Transverse colon (tissue), 4 donors: ENCODE results near the gene TM9SF3. TPM values are rescaled to one million over a fixed set of nuclear protein-coding genes. Genes with fewer than 3 reads are reported as not detected.

ENCODE experiments used
- DNase-seq: peaks from one replicate; pipeline ENCODE4 v3.0.0-alpha.2; 2019
- H3K27ac ChIP-seq, 4 donors: fragments of 200-600 bp; sonication (generic); 2 replicates each; pipeline ENCODE4 v1.5.1; 2016 to 2018; ENCODE audit warnings: inconsistent platforms in 4 of 4
- H3K27me3 ChIP-seq: fragments of 200-600 bp; sonication (generic); 2 replicates; pipeline ENCODE4 v1.5.1; 2017; ENCODE audit warnings: inconsistent platforms
- H3K36me3 ChIP-seq, 4 donors: fragments of 200-600 bp; sonication (generic); 2 replicates each; pipeline ENCODE4 v1.5.1; 2017 to 2019; ENCODE audit warnings: inconsistent platforms in 4 of 4
- H3K4me1 ChIP-seq, 4 donors: fragments of 200-600 bp; sonication (generic); 2 replicates each; pipeline ENCODE4 v1.5.1; 2017 to 2020; ENCODE audit warnings: inconsistent platforms in 4 of 4
- H3K4me3 ChIP-seq, 4 donors: fragments of 200-600 bp; sonication (generic); 1 replicate in 1 of 4; 2 replicates in 3 of 4; pipeline versions ENCODE4 v1.5.1 to v1.6.1; 2017 to 2019; ENCODE audit warnings: inconsistent platforms in 4 of 4
- H3K9me3 ChIP-seq, 2 donors: fragments of 200-600 bp; sonication (generic); 2 replicates each; pipeline ENCODE4 v1.5.1; 2017 to 2019; ENCODE audit warnings: inconsistent platforms in 2 of 2
- EP300 ChIP-seq: sonication (generic); formaldehyde crosslinking; IDR thresholded peaks from one replicate; pipeline ENCODE4 v1.6.1; 2017; ENCODE audit warnings: antibody characterized with exemption, low read depth
- POLR2A ChIP-seq: fragments of 450-650 bp; IDR thresholded peaks from one replicate; pipeline ENCODE4 v1.6.1; 2016; ENCODE audit warnings: antibody characterized with exemption, mild to moderate bottlenecking, moderate library complexity
- POLR2AphosphoS5 ChIP-seq, 3 donors: sonication (generic); formaldehyde crosslinking; IDR thresholded peaks; one replicate each; pipeline ENCODE4 v1.6.1; 2016; ENCODE audit warnings: antibody characterized with exemption in 3 of 3
- WGBS, 2 donors: methylation state at CpG; one replicate each; pipeline ENCODE4 v1.1.5; 2018; ENCODE audit warnings: low coverage in 1 of 2; 5-methylcytosine and 5-hydroxymethylcytosine counted together
- in situ Hi-C, 4 donors: fragments of 200-750 bp; cut with MboI; loops; one replicate each; pipeline versions ENCODE4 v1.15.0 to v1.15.1; 2017; ENCODE audit warnings: low sequenced_read_pairs in 3 of 4, low pct_ligation_motif_present in 1 of 4, low pct_unique_long_range_greater_than_20kb in 1 of 4
- intact Hi-C: fragments of 100-400 bp; cut with DNase I; formaldehyde crosslinking; loops from one replicate; pipeline ENCODE4 v1.15.1; 2023; ENCODE audit warnings: low total_unique reads
- total RNA-seq, 4 donors: library from RNA; depleted of rRNA; stranded (reverse); fragments of >200 nt; gene quantifications; one replicate each; pipeline ENCODE4 v1.1.0, GENCODE V29; 2016
- TF ChIP-seq, protein P1 (sequence below), 5 experiments: fragments of 200-600 bp in 3 of 5; fragments of 450-650 bp in 2 of 5; sonication (generic) in 3 of 5; IDR thresholded peaks; 1 replicate in 2 of 5; 2 replicates in 3 of 5; pipeline ENCODE4 v1.5.1; 2016 to 2017; ENCODE audit warnings: antibody characterized with exemption in 5 of 5, inconsistent platforms in 3 of 5, mild to moderate bottlenecking in 2 of 5, moderate library complexity in 1 of 5

TM9SF3 gene
- total RNA-seq, 4 donors from 2014 or later: 34.4 to 133 (median 77.3) TPM

DNA sequence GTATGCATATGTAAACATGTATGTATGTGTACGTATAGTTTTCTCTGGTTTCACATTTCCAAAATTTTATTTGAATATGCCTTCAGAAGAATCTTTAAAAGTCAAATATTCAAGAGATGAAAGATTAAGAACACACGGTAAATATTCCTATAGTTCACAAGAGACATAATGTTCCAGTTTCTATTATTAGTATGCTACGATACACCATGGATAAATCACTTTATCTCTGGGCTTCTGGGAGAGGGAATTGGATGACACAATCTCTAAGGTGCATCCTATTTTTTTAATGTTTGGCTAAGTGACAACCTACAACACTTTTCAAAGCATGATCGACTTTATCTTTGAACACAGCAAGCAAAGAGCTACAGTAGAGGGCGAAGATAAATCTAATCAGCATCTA, 13.8 kb downstream of the TM9SF3 start:
- Histone ChIP-seq H3K9me3 (no peaks in the 10 kb centered on the region), H3K27ac (no peak overlapping the region), H3K4me1 (peaks cover 10 to 67% (median 31%) of the 10 kb centered on the region in 4 donors), H3K36me3 (peaks cover 0 to 6% (median 2%) of the 10 kb centered on the region in 4 donors), H3K27me3 (no peaks in the 10 kb centered on the region), H3K4me3 (no peak overlapping the region)
- intact Hi-C loops: no loop called here
- no peak for DNase-seq
- WGBS, 2 donors: 88 to 90% methylated on average over 5 of the region's 5 CpGs
- TF ChIP-seq, protein P1, sequence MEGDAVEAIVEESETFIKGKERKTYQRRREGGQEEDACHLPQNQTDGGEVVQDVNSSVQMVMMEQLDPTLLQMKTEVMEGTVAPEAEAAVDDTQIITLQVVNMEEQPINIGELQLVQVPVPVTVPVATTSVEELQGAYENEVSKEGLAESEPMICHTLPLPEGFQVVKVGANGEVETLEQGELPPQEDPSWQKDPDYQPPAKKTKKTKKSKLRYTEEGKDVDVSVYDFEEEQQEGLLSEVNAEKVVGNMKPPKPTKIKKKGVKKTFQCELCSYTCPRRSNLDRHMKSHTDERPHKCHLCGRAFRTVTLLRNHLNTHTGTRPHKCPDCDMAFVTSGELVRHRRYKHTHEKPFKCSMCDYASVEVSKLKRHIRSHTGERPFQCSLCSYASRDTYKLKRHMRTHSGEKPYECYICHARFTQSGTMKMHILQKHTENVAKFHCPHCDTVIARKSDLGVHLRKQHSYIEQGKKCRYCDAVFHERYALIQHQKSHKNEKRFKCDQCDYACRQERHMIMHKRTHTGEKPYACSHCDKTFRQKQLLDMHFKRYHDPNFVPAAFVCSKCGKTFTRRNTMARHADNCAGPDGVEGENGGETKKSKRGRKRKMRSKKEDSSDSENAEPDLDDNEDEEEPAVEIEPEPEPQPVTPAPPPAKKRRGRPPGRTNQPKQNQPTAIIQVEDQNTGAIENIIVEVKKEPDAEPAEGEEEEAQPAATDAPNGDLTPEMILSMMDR (IDR thresholded peaks at IDR 0.05): no peak
- TF ChIP-seq EP300: no peak
- TF ChIP-seq POLR2A: no peak
- no peak for TF ChIP-seq POLR2AphosphoS5 (IDR thresholded peaks at IDR 0.05)
- in situ Hi-C loops: no loop called here

DNA sequence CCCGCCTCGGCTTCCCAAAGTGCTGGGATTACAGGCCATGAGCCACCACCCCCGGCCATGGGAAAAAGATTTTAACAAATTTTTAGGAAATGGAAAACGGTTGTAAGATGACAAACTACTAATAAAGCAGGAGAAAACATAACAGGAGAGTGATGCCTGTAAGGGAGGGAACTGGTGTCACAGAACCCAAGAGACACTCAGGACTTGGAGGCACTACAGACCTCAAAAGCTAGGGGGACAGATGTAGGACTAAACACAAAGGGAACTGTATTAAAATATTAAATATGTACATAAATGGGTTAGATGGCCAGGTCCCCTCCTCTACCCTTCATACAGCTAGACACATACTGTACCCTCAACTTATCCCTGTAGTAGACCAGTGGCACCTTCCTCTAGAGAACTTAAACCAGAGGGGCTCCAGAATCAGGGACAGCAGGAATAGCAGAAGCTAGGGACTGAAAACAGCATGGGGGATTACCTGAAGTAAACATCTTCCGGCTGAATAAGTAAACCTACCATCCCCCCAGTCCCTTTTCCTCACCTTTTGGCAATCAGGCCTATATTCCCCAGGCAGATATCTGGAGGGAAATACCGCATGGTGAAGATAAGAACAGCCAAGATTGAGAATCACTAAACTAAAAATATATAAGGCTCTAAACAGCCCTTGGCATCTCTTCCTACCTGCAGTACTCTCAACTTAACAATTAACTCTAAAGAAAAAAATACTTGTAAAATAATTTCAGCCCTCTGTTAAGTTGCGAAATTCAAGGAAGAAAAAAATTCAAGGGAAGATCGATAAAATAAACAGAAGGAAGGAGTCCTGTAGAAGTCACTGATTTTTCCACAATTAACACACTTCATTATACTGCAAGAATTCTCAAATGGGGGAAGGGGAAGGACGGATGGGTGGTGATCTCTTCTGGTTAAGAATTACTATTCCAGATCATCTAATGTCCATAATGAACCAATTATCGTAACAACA, 15.5 kb downstream of the TM9SF3 start:
- no peaks in the 10 kb centered on the region for H3K9me3 ChIP-seq
- intact Hi-C loops: no loop called here
- H3K36me3 ChIP-seq: peaks cover 0 to 6% (median 2%) of the 10 kb centered on the region in 4 donors
- WGBS, 2 donors: 82 to 87% methylated on average over 10 of the region's 10 CpGs
- in situ Hi-C loops: no loop called here
- H3K4me1 ChIP-seq: peaks cover 4 to 60% (median 19%) of the 10 kb centered on the region in 4 donors
- H3K4me3 ChIP-seq: no peak overlapping the region
- no peak for TF ChIP-seq POLR2A
- TF ChIP-seq, protein P1 (IDR thresholded peaks at IDR 0.05): no peak
- TF ChIP-seq POLR2AphosphoS5 (IDR thresholded peaks at IDR 0.05): no peak
- no peak for TF ChIP-seq EP300
- no peak overlapping the region for H3K27ac ChIP-seq
- no peaks in the 10 kb centered on the region for H3K27me3 ChIP-seq
- no peak for DNase-seq

DNA sequence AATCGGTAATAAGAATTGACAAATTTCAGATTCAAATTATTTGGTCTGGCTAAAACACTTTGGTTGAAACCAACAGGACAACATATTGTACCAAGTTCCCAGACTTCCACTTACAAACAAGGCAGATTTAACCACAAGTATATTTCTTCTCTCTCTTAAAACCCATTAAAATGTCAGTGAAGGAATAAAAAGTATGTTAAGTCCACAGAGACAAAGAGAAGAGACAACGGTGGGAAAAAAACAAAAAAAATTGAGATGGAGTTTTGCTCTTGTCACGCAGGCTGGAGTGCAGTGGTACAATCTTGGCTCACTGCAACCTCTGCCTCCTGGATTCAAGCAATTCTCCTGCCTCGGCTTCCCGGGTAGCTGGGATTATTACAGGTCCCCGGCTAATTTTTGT, 16.3 kb downstream of the TM9SF3 start:
- Histone ChIP-seq H3K4me3 (no peak overlapping the region), H3K27me3 (no peaks in the 10 kb centered on the region), H3K36me3 (peaks cover 0 to 2% (median 0%) of the 10 kb centered on the region in 4 donors), H3K9me3 (no peaks in the 10 kb centered on the region), H3K4me1 (peaks cover 4 to 59% (median 17%) of the 10 kb centered on the region in 4 donors), H3K27ac (no peak overlapping the region)
- no peak for TF ChIP-seq POLR2AphosphoS5 (IDR thresholded peaks at IDR 0.05)
- no peak for TF ChIP-seq EP300
- TF ChIP-seq, protein P1 (IDR thresholded peaks at IDR 0.05): no peak
- no peak for TF ChIP-seq POLR2A
- no peak for DNase-seq
- WGBS, 2 donors: 82 to 89% methylated on average over 6 of the region's 6 CpGs
- in situ Hi-C loops (no loop called here), intact Hi-C loops (no loop called here)

DNA sequence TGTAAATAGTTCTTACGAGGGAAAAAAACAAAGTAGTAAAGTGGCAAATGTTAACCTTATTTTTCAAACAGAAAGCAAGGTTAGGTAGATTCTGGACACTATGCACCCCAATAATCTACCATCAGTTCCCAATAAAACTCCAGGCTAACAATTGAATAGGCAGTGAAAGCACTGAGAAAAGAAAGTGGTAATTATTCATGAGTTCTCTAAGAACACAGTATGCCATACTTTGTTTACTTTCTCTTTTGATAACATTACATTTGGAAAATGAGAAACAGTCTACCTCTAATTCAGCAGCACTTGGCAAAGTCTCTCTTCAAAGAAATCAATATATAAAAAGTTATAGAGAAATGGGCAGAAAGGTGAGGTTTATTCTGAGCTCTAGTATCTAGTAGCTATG, 18.4 kb downstream of the TM9SF3 start:
- TF ChIP-seq EP300: no peak
- no peak for TF ChIP-seq POLR2A
- no peak for TF ChIP-seq POLR2AphosphoS5 (IDR thresholded peaks at IDR 0.05)
- TF ChIP-seq, protein P1 (IDR thresholded peaks at IDR 0.05): no peak
- no peak for DNase-seq
- peaks cover 0 to 14% (median 3%) of the 10 kb centered on the region in 4 donors for H3K36me3 ChIP-seq
- no peak overlapping the region for H3K27ac ChIP-seq
- intact Hi-C loops (no loop called here), in situ Hi-C loops (no loop called here)
- no peaks in the 10 kb centered on the region for H3K9me3 ChIP-seq
- no peaks in the 10 kb centered on the region for H3K27me3 ChIP-seq
- H3K4me3 ChIP-seq: no peak overlapping the region
- peaks cover 4 to 57% (median 17%) of the 10 kb centered on the region in 4 donors for H3K4me1 ChIP-seq
- WGBS, 2 donors: 43 to 64% methylated on average over 1 of the region's 1 CpG
